Trophoblast cell (in vitro differentiated cells and primary cell): ENCODE results near the gene C2orf15.

Experiments used
- DNase-seq, 2 donors: peaks; one replicate each; pipeline ENCODE4 v3.0.0-alpha.2; 2016
- H2AFZ ChIP-seq: 2 replicates; pipeline ENCODE4 v1.6.1; 2013; ENCODE audit warnings: low read length, moderate library complexity, mild to moderate bottlenecking; ENCODE audit not compliant: insufficient read depth, poor library complexity
- H2AK5ac ChIP-seq: 2 replicates; pipeline ENCODE4 v1.6.1; 2013; ENCODE audit warnings: mild to moderate bottlenecking, low read length
- H2BK120ac ChIP-seq: 2 replicates; pipeline ENCODE4 v1.6.1; 2013; ENCODE audit warnings: low read length, mild to moderate bottlenecking, moderate library complexity; ENCODE audit not compliant: insufficient read depth, poor library complexity
- H2BK12ac ChIP-seq: 2 replicates; pipeline ENCODE4 v1.6.1; 2013; ENCODE audit warnings: mild to moderate bottlenecking, low read length, moderate library complexity
- H2BK5ac ChIP-seq: 2 replicates; pipeline ENCODE4 v1.6.1; 2013; ENCODE audit warnings: low read length, low read depth, moderate library complexity, mild to moderate bottlenecking; ENCODE audit not compliant: poor library complexity
- H3K14ac ChIP-seq: 2 replicates; pipeline ENCODE4 v1.6.1; 2013; ENCODE audit warnings: mild to moderate bottlenecking, low read length
- H3K18ac ChIP-seq: 2 replicates; pipeline ENCODE4 v1.6.1; 2013; ENCODE audit warnings: mild to moderate bottlenecking, low read length
- H3K23ac ChIP-seq: 2 replicates; pipeline ENCODE4 v1.6.1; 2013; ENCODE audit warnings: low read length
- H3K27ac ChIP-seq: 2 replicates; pipeline ENCODE4 v1.5.1; 2013; ENCODE audit warnings: low read depth, mild to moderate bottlenecking, inconsistent platforms, low read length, moderate library complexity
- H3K27me3 ChIP-seq: 2 replicates; pipeline ENCODE4 v1.6.1; 2013; ENCODE audit warnings: inconsistent platforms, mild to moderate bottlenecking, low read length, moderate library complexity; ENCODE audit not compliant: insufficient read depth
- H3K36me3 ChIP-seq, 2 experiments: 1 replicate in 1 of 2; 2 replicates in 1 of 2; pipeline ENCODE4 v1.6.1; 2013; ENCODE audit warnings: low read length in 2 of 2, mild to moderate bottlenecking in 2 of 2, moderate library complexity in 1 of 2; ENCODE audit not compliant: insufficient read depth in 2 of 2, control insufficient read depth in 1 of 2
- H3K4ac ChIP-seq: 2 replicates; pipeline ENCODE4 v1.6.1; 2013; ENCODE audit warnings: low read depth, mild to moderate bottlenecking, low read length, moderate library complexity
- H3K4me1 ChIP-seq, 2 experiments: 1 replicate in 1 of 2; 2 replicates in 1 of 2; pipeline ENCODE4 v1.6.1; 2013; ENCODE audit warnings: low read length in 2 of 2, mild to moderate bottlenecking in 2 of 2, moderate library complexity in 1 of 2; ENCODE audit not compliant: insufficient read depth in 2 of 2, control insufficient read depth in 1 of 2
- H3K4me2 ChIP-seq: 2 replicates; pipeline ENCODE4 v1.6.1; 2013; ENCODE audit warnings: inconsistent platforms, mild to moderate bottlenecking, low read length, moderate library complexity
- H3K4me3 ChIP-seq: 2 replicates; pipeline ENCODE4 v1.5.1; 2013; ENCODE audit warnings: mild to moderate bottlenecking, low read depth, low read length, inconsistent platforms
- H3K79me1 ChIP-seq: one replicate; pipeline ENCODE4 v1.6.1; 2013; ENCODE audit warnings: low read length
- H3K79me2 ChIP-seq: 2 replicates; pipeline ENCODE4 v1.6.1; 2013; ENCODE audit warnings: low read length, mild to moderate bottlenecking; ENCODE audit not compliant: control insufficient read depth, insufficient read depth, poor library complexity
- H3K9ac ChIP-seq: 2 replicates; pipeline ENCODE4 v1.6.1; 2013; ENCODE audit warnings: mild to moderate bottlenecking, low read length
- H3K9me3 ChIP-seq: 2 replicates; pipeline ENCODE4 v1.6.1; 2013; ENCODE audit warnings: low read depth, mild to moderate bottlenecking, control low read depth, inconsistent platforms, low read length; ENCODE audit not compliant: insufficient read depth
- H4K12ac ChIP-seq: 2 replicates; pipeline ENCODE4 v1.6.1; 2013; ENCODE audit warnings: low read depth, mild to moderate bottlenecking, low read length, moderate library complexity
- H4K8ac ChIP-seq: 2 replicates; pipeline ENCODE4 v1.6.1; 2013; ENCODE audit warnings: low read depth, mild to moderate bottlenecking, low read length, moderate library complexity
- H4K91ac ChIP-seq: one replicate; pipeline ENCODE4 v1.6.1; 2013; ENCODE audit warnings: low read depth, mild to moderate bottlenecking, low read length, moderate library complexity
- WGBS: extraction: QIAGEN DNeasy Blood & Tissue Kit; methylation state at CpG from one replicate; pipeline ENCODE4 v1.1.7; 2013; ENCODE audit warnings: missing lambda C conversion rate; ENCODE audit not compliant: insufficient read length, insufficient coverage; ENCODE audit errors: extremely low coverage; 5-methylcytosine and 5-hydroxymethylcytosine counted together

The C2orf15 gene

GRCh38 chr2:99154643-99155536 lies 13.4 kb downstream of the C2orf15 start, which contains the start of the genes LIPT1 and TSGA10:
LIPT1 (plus strand) TSS chr2:99154967; CDS start chr2:99161958, 6,991 bp downstream.
TSGA10 (minus strand) TSS chr2:99154942; CDS start chr2:99109439, 45,503 bp downstream.
- Histone ChIP-seq H4K91ac (peak within 1 kb of the TSS; percentile 70), H2BK12ac (no peak within 1 kb of the TSS), H2BK5ac (no peak within 1 kb of the TSS), H3K4ac (peak within 1 kb of the TSS; percentile 52), H3K36me3 (no peaks in the 10 kb centered on the region), H3K79me1 (peaks cover 7% of the 10 kb centered on the region), H3K27ac (no peak within 1 kb of the TSS), H3K4me3 (peak within 1 kb of the TSS; percentile 85), H3K9me3 (no peaks in the 10 kb centered on the region), H2AFZ (peak within 1 kb of the TSS; percentile 88), H3K79me2 (peaks cover 4% of the 10 kb centered on the region), H4K8ac (peak within 1 kb of the TSS; percentile 96), H3K9ac (peak within 1 kb of the TSS; percentile 79), H3K4me2 (peak within 1 kb of the TSS; percentile 82), H2BK120ac (peak within 1 kb of the TSS; percentile 61), H3K18ac (peak within 1 kb of the TSS; percentile 85), H3K27me3 (no peaks in the 10 kb centered on the region), H3K14ac (peak within 1 kb of the TSS; percentile 88), H3K4me1 (peaks cover 5 to 8% of the 10 kb centered on the region in 2 experiments), H2AK5ac (no peak within 1 kb of the TSS), H4K12ac (peak within 1 kb of the TSS; percentile 93), H3K23ac (no peak within 1 kb of the TSS)
- no CpG with 5 or more reads among the region's 70 CpGs for WGBS
- peak; percentile 83 to 90 for DNase-seq

GRCh38 chr2:99156891-99157290 lies 15.4 kb downstream of the C2orf15 start:
- Histone ChIP-seq H3K4me3 (no peak overlapping the region), H3K9me3 (no peaks in the 10 kb centered on the region), H3K4ac (no peak overlapping the region), H4K91ac (no peak overlapping the region), H3K4me2 (no peak overlapping the region), H4K8ac (no peak overlapping the region), H3K27ac (no peak overlapping the region), H3K27me3 (no peaks in the 10 kb centered on the region), H2BK5ac (no peak overlapping the region), H3K23ac (no peak overlapping the region), H3K14ac (no peak overlapping the region), H2AFZ (no peak overlapping the region), H3K36me3 (no peaks in the 10 kb centered on the region), H3K4me1 (peaks cover 5 to 8% of the 10 kb centered on the region in 2 experiments), H3K79me1 (peaks cover 7% of the 10 kb centered on the region), H3K79me2 (peaks cover 4% of the 10 kb centered on the region), H4K12ac (no peak overlapping the region), H2AK5ac (no peak overlapping the region), H3K18ac (no peak overlapping the region), H2BK120ac (no peak overlapping the region), H2BK12ac (no peak overlapping the region), H3K9ac (no peak overlapping the region)
- no CpG with 5 or more reads among the region's 1 CpG for whole genome bisulfite sequencing
- no peak for DNase-seq

DNA sequence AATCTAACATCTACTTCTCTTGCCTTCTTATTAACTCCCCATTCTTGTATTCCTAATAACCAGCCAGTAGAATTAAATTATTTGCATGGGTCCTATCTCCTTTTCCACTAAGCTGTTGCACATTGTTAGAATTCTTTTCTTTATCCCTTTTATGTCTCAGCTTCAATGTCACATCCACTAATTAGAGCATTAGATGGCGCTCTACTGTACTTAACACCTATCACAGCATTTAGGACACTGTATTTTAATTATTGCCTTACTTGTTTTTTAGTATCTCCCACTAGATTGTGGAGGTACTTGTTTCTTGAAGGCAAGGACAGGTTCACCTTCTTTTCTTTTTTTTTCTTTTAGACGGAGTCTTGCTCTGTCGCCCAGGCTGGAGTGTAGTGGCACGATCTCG lies 17.1 kb downstream of the C2orf15 start:
- no peak overlapping the region for H3K23ac ChIP-seq
- no peak overlapping the region for H3K9ac ChIP-seq
- no peak overlapping the region for H2BK12ac ChIP-seq
- no peak for DNase-seq
- no peak overlapping the region for H2BK5ac ChIP-seq
- no peak overlapping the region for H4K91ac ChIP-seq
- H3K79me2 ChIP-seq = peaks cover 4% of the 10 kb centered on the region
- no CpG with 5 or more reads among the region's 5 CpGs for WGBS
- H2BK120ac ChIP-seq = no peak overlapping the region
- H3K4ac ChIP-seq = no peak overlapping the region
- no peak overlapping the region for H3K18ac ChIP-seq
- H3K27me3 ChIP-seq = no peaks in the 10 kb centered on the region
- peaks cover 7% of the 10 kb centered on the region for H3K79me1 ChIP-seq
- no peak overlapping the region for H3K27ac ChIP-seq
- H3K4me1 ChIP-seq = peaks cover 5 to 8% of the 10 kb centered on the region in 2 experiments
- no peaks in the 10 kb centered on the region for H3K36me3 ChIP-seq
- no peak overlapping the region for H3K14ac ChIP-seq
- no peaks in the 10 kb centered on the region for H3K9me3 ChIP-seq
- no peak overlapping the region for H4K12ac ChIP-seq
- H4K8ac ChIP-seq = no peak overlapping the region
- H2AK5ac ChIP-seq = no peak overlapping the region
- no peak overlapping the region for H3K4me3 ChIP-seq
- H3K4me2 ChIP-seq = no peak overlapping the region
- no peak overlapping the region for H2AFZ ChIP-seq

- no peaks in the 10 kb centered on the region for H3K9me3 ChIP-seq
- no peak overlapping the region for H4K12ac ChIP-seq
- no peak overlapping the region for H3K4me2 ChIP-seq
- H3K79me1 ChIP-seq = peaks cover 4% of the 10 kb centered on the region
- H3K4ac ChIP-seq = no peak overlapping the region
- no peak overlapping the region for H2BK120ac ChIP-seq
- no peak overlapping the region for H3K9ac ChIP-seq
- no peak overlapping the region for H3K4me3 ChIP-seq
- no peak overlapping the region for H3K18ac ChIP-seq
- no peak overlapping the region for H4K8ac ChIP-seq
- H2BK5ac ChIP-seq = no peak overlapping the region
- peaks cover 2% of the 10 kb centered on the region for H3K79me2 ChIP-seq
- peaks cover 2 to 3% of the 10 kb centered on the region in 2 experiments for H3K4me1 ChIP-seq
- H3K27me3 ChIP-seq = no peaks in the 10 kb centered on the region
- H3K27ac ChIP-seq = no peak overlapping the region
- no peak overlapping the region for H2BK12ac ChIP-seq
- no CpG with 5 or more reads among the region's 4 CpGs for WGBS
- no peak overlapping the region for H2AFZ ChIP-seq
- no peak overlapping the region for H3K23ac ChIP-seq
- H4K91ac ChIP-seq = no peak overlapping the region
- DNase-seq = no peak
- no peaks in the 10 kb centered on the region for H3K36me3 ChIP-seq
- H2AK5ac ChIP-seq = no peak overlapping the region
- no peak overlapping the region for H3K14ac ChIP-seq
These were observed 18.1 kb downstream of the C2orf15 start for GRCh38 chr2:99159594-99159993.
